ENCODE measurements around the gene SPATA25. TPM values are rescaled to one million over a fixed set of nuclear protein-coding genes. Genes with fewer than 3 reads are reported as not detected.

The SPATA25 gene
- total and polyA plus RNA-seq, 2 donors (not counting 3 experiments of a cell fraction or from before 2014, with no cell fraction given): 0.69 to 1.3 TPM

- Histone ChIP-seq H3K9me3 (replicated peaks; ENCODE audit: control insufficient read depth, insufficient read depth, low read length) (no peaks in the 10 kb centered on the region), H3K27ac (ENCODE audit: insufficient read depth, low read depth, low read length) (peak overlapping the region; percentile 78), H3K79me2 (ENCODE audit: control insufficient read depth, insufficient read depth, low read length) (peaks cover 20% of the 10 kb centered on the region), H3K9me1 (replicated peaks; ENCODE audit: control insufficient read depth, extremely low read depth, insufficient read depth, low read length) (no peaks in the 10 kb centered on the region), H3K4me3 (replicated peaks in 1 of 3; ENCODE audit: insufficient read depth in 1 of 3, low read depth in 1 of 3, low read length in 3 of 3) (peak overlapping the region; percentile 75 to 89 (median 76)), H2AFZ (ENCODE audit: low read depth, low read length) (peak overlapping the region; percentile 87), H3K9ac (replicated peaks; ENCODE audit: extremely low read depth, insufficient read depth, low read length) (peak overlapping the region; percentile 81), H3K4me2 (ENCODE audit: insufficient read depth, low read length) (peak overlapping the region; percentile 89), H3K4me1 (ENCODE audit: control insufficient read depth, extremely low read depth, insufficient read depth, low read length) (peaks cover 14% of the 10 kb centered on the region), H3K36me3 (ENCODE audit: control insufficient read depth in 2 of 2, extremely low read depth in 1 of 2, insufficient read depth in 2 of 2, low read length in 2 of 2) (peaks cover 12 to 27% of the 10 kb centered on the region in 2 experiments), H3K27me3 (ENCODE audit: control insufficient read depth in 2 of 2, insufficient read depth in 2 of 2, low read length in 2 of 2) (no peaks in the 10 kb centered on the region), H4K20me1 (replicated peaks; ENCODE audit: control insufficient read depth, extremely low read depth, insufficient read depth, low read length) (no peaks in the 10 kb centered on the region)
- DNase-seq (ENCODE audit: low read depth, low spot score) (no peak), FAIRE-seq (no peak)
- BruUV-seq (replicated peaks): TSS peak; percentile 50
- CTCF ChIA-PET: interaction anchor here (0.7 to 4.9 kb wide), 9 partner anchors 8 to 113 kb away, joined by 3 to 50 read pairs (median 6); partner anchors contain the start of genes CTSA, NEURL2 and PLTP
- intact Hi-C loops (cut with micrococcal nuclease) (loop anchor here (1.0 to 2.0 kb wide), 4 partner anchors 24 to 113 kb away; partner anchors contain the start of genes ACOT8, ZSWIM1 and ZSWIM3), dilution Hi-C loops (cut with MboI; ENCODE audit: extremely low pct_ligation_motif_present, low sequenced_read_pairs) (no loop called here)
- POLR2A ChIA-PET: interaction anchor here (0.6 to 2.9 kb wide), 18 partner anchors 11 to 101 kb away, joined by 3 to 26 read pairs (median 4); partner anchors contain the start of genes CTSA, NEURL2, PLTP and ZSWIM1
- no peak for TF ChIP-seq EZH2 (IDR thresholded peaks at IDR 0.05; ENCODE audit: borderline replicate concordance, low read depth, low read length, severe bottlenecking)
- TF ChIP-seq POLR2A (IDR thresholded peaks at IDR 0.05; ENCODE audit: low read depth, low read length): no peak
- TF ChIP-seq JUN (IDR thresholded peaks at IDR 0.05; ENCODE audit: borderline replicate concordance, insufficient read depth, insufficient read length, low read depth): peak; percentile 23
- TF ChIP-seq, protein P1, sequence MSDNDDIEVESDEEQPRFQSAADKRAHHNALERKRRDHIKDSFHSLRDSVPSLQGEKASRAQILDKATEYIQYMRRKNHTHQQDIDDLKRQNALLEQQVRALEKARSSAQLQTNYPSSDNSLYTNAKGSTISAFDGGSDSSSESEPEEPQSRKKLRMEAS (IDR thresholded peaks at IDR 0.05; ENCODE audit: insufficient read depth, insufficient read length): no peak
- no peak for TF ChIP-seq CTCF (IDR thresholded peaks at IDR 0.05; ENCODE audit: extremely low read depth in 1 of 2, insufficient read depth in 1 of 2, low read depth in 1 of 2, low read length in 2 of 2)
- no peak for TF ChIP-seq MYC (IDR thresholded peaks at IDR 0.05; ENCODE audit: low read depth, low read length)
- TF ChIP-seq GATA2 (IDR thresholded peaks at IDR 0.05; ENCODE audit: insufficient read depth, insufficient read length, low read depth, low read length): no peak
- no peak for TF ChIP-seq POLR2AphosphoS5 (IDR thresholded peaks at IDR 0.05; ENCODE audit: insufficient read depth, low read depth, low read length)
- peak; percentile 21 for TF ChIP-seq FOS (IDR thresholded peaks at IDR 0.05; ENCODE audit: borderline replicate concordance, insufficient read depth, low read length)
These were observed 48.1 kb upstream of the SPATA25 start for GRCh38 chr20:45935416-45936046.
